K562 (cell line): ENCODE measurements around the gene CYTH1. TPM values are rescaled to one million over a fixed set of nuclear protein-coding genes. Genes with fewer than 3 reads are reported as not detected.

Experiments
- ATAC-seq: fragments of 200-7000 bp; cut with Tn5 transposase; 3 replicates; pipeline ENCODE4 v1.9.1; 2020; ENCODE audit warnings: moderate library complexity
- BruUV-seq: library from RNA; stranded (reverse); fragments of 400-500 nt; replicated peaks from 2 replicates; lab custom pipeline; 2021; lab: Mats Ljungman, UMichigan
- CTCF ChIA-PET: fragments of 300-600 bp; formaldehyde crosslinking; extraction: SDS; loops from one replicate; lab custom pipeline; 2021; ENCODE audit warnings: low intra/inter-chr PET ratio; lab: Yijun Ruan, JAX
- POLR2A ChIA-PET: fragments of 300-600, 350-650 bp; sonication (Branson Sonifier 250); formaldehyde crosslinking; extraction: SDS; loops from one replicate; lab custom pipeline; 2021; ENCODE audit warnings: antibody characterized with exemption, inconsistent platforms; lab: Yijun Ruan, JAX
- DNase-seq, 4 experiments: peaks; one replicate each; pipeline versions ENCODE4 v3.0.0 to v3.0.0-alpha.2; 2011 to 2018; ENCODE audit warnings: low spot score in 3 of 4, mixed read lengths in 3 of 4; ENCODE audit errors: extremely low read depth in 1 of 4
- FAIRE-seq: peaks from 2 replicates; lab custom pipeline; 2011; peaks lifted over from hg19 to GRCh38; lab: Jason Lieb, UNC
- H2AFZ ChIP-seq: 2 replicates; pipeline ENCODE4 v1.6.0; 2011; ENCODE audit warnings: low read depth, low read length, control low read depth, inconsistent platforms
- H3K27ac ChIP-seq: fragments of 200-600 bp; 3 replicates; pipeline ENCODE4 v1.8.0; 2011; ENCODE audit warnings: low read depth, mild to moderate bottlenecking, control low read depth, inconsistent platforms, low read length, moderate library complexity, mixed read lengths; ENCODE audit errors: extremely low read depth
- H3K27me3 ChIP-seq, 2 experiments: fragments of 300-600 bp in 1 of 2; 2 replicates in 1 of 2; 3 replicates in 1 of 2; pipeline versions ENCODE4 v1.6.0 to v1.8.0; 2011; ENCODE audit warnings: inconsistent platforms in 2 of 2, low read length in 2 of 2, mild to moderate bottlenecking in 1 of 2, mixed read lengths in 1 of 2, moderate library complexity in 1 of 2; ENCODE audit not compliant: control insufficient read depth in 2 of 2, insufficient read depth in 2 of 2
- H3K36me3 ChIP-seq: fragments of 300-600 bp; 3 replicates; pipeline ENCODE4 v1.8.0; 2011; ENCODE audit warnings: mild to moderate bottlenecking, low read length, inconsistent platforms; ENCODE audit not compliant: control insufficient read depth, insufficient read depth
- H3K4me1 ChIP-seq, 2 experiments: fragments of 200-600 bp in 1 of 2; replicated peaks in 1 of 2; 2 replicates in 1 of 2; 3 replicates in 1 of 2; pipeline versions ENCODE4 v1.5.1 to v1.8.0; 2011; ENCODE audit warnings: inconsistent platforms in 2 of 2, low read length in 2 of 2, mild to moderate bottlenecking in 1 of 2, mixed read lengths in 1 of 2, moderate library complexity in 1 of 2; ENCODE audit not compliant: control insufficient read depth in 2 of 2, insufficient read depth in 2 of 2
- H3K4me2 ChIP-seq: 2 replicates; pipeline ENCODE4 v1.6.1; 2011; ENCODE audit warnings: low read length, control low read depth, inconsistent platforms, mixed read lengths; ENCODE audit not compliant: insufficient read depth
- H3K4me3 ChIP-seq: fragments of 200-600 bp; sonication (generic), shearing (Covaris generic); 2 replicates; pipeline ENCODE4 v1.5.1; 2016; ENCODE audit warnings: control low read depth, inconsistent platforms
- H3K79me2 ChIP-seq: fragments of 200-600 bp; 3 replicates; pipeline ENCODE4 v1.8.0; 2011; ENCODE audit warnings: low read length, inconsistent platforms; ENCODE audit not compliant: control insufficient read depth, insufficient read depth
- H3K9ac ChIP-seq, 2 experiments: 2 replicates each; pipeline versions ENCODE4 v1.6.0 to v1.6.1; 2011; ENCODE audit warnings: low read depth in 2 of 2, low read length in 2 of 2, control low read depth in 1 of 2, inconsistent platforms in 1 of 2, mild to moderate bottlenecking in 1 of 2, mixed read lengths in 1 of 2; ENCODE audit not compliant: insufficient read depth in 1 of 2
- H3K9me1 ChIP-seq: one replicate; pipeline ENCODE4 v1.6.0; 2011; ENCODE audit warnings: inconsistent platforms, mild to moderate bottlenecking, low read length, moderate library complexity; ENCODE audit not compliant: control insufficient read depth, insufficient read depth
- H3K9me3 ChIP-seq: replicated peaks from 2 replicates; pipeline ENCODE4 v1.5.1; 2011; ENCODE audit warnings: low read depth, low read length, inconsistent platforms; ENCODE audit not compliant: control insufficient read depth, insufficient read depth
- H4K20me1 ChIP-seq: replicated peaks from 2 replicates; pipeline ENCODE4 v1.6.1; 2011; ENCODE audit warnings: low read length, inconsistent platforms, mixed read lengths; ENCODE audit not compliant: control insufficient read depth, insufficient read depth
- JUNB ChIP-seq: fragments of 450-650 bp; formaldehyde crosslinking; conservative IDR thresholded peaks from 2 replicates; pipeline ENCODE4 v1.4.0; 2020; ENCODE audit warnings: mild to moderate bottlenecking
- ZBTB33 ChIP-seq: sonication (generic); formaldehyde crosslinking; IDR thresholded peaks from 2 replicates; pipeline ENCODE4 v1.8.1; 2023; ENCODE audit warnings: mild to moderate bottlenecking, missing genetic modification reagents
- WGBS: fragments of 100-300 bp; shearing (Covaris generic); methylation state at CpG from one replicate; pipeline ENCODE4 v1.1.6; 2016; ENCODE audit warnings: low coverage, mixed read lengths; ENCODE audit not compliant: insufficient coverage; ENCODE audit errors: missing lambda C conversion rate; 5-methylcytosine and 5-hydroxymethylcytosine counted together
- in situ Hi-C: fragments of 300-500 bp; cut with MboI; formaldehyde crosslinking; loops from 4 replicates; pipeline ENCODE4 v1.15.0; 2018; ENCODE audit warnings: inconsistent platforms, mixed read lengths
- intact Hi-C: fragments of 100-400 bp; cut with micrococcal nuclease; formaldehyde crosslinking; loops from 2 replicates; pipeline ENCODE4 v1.14.2; 2022
- polyA plus RNA-seq, 8 experiments: library from polyadenylated mRNA; depleted of rRNA in 4 of 8; stranded (reverse) in 5 of 8; unstranded in 3 of 8; fragments of >200 nt; fragmentation: Nextera tagmentation in 2 of 8; fragmentation: Illumina TruSeq in 1 of 8; extraction: Ambion mirVana in 2 of 8; extraction: Trizol in 1 of 8; gene quantifications; 2 replicates each; pipeline versions ENCODE4 v1.2.1 to v1.2.3, GENCODE V29; 2011 to 2014; ENCODE audit warnings: inconsistent platforms in 1 of 8, missing spikeins in 1 of 8
- total RNA-seq, 7 experiments: library from RNA; depleted of rRNA in 6 of 7; stranded (reverse); fragments of >200 nt in 6 of 7; fragmentation: Illumina TruSeq in 2 of 7; extraction: Trizol in 2 of 7; gene quantifications; 2 replicates each; pipeline versions ENCODE4 v1.2.1 to v1.2.3, GENCODE V29; 2011 to 2021; ENCODE audit warnings: low replicate concordance in 1 of 7

CYTH1 gene
- total and polyA plus RNA-seq, 9 of the 15 experiments (the other 6 are each of a cell fraction or from before 2014, with no cell fraction given): 0.52 to 27.7 (median 16.8) TPM

- Histone ChIP-seq H3K4me2 (no peak overlapping the region), H3K27ac (no peak overlapping the region), H3K27me3 (no peaks in the 10 kb centered on the region), H2AFZ (no peak overlapping the region), H3K36me3 (peaks cover 47% of the 10 kb centered on the region; the same call in 2 of the 3 replicates)
- intact Hi-C loops: no loop called here
- TF ChIP-seq ZBTB33: 0 out of 2 replicates have a peak, but pooled peaks have one; percentile 28
- TF ChIP-seq JUNB (CRISPR knock-in tag): no peak
- TF ChIP-seq, all 486 proteins: peak for 1
- CTCF ChIA-PET: interaction anchor here (0.7 kb wide), 1 partner anchor 62 kb away, joined by 3 read pairs; no protein-coding TSS in a partner anchor
- POLR2A ChIA-PET: interaction anchor here (0.6 kb wide), 1 partner anchor 139 kb away, joined by 3 read pairs; no protein-coding TSS in a partner anchor
- Histone ChIP-seq H3K9me3 (no peaks in the 10 kb centered on the region), H3K9me1 (no peaks in the 10 kb centered on the region), H3K4me3 (no peak overlapping the region), H4K20me1 (no peaks in the 10 kb centered on the region), H3K9ac (no peak overlapping the region), H3K4me1 (no peaks in the 10 kb centered on the region; a peak in 1 of 5 replicates), H3K79me2 (no peaks in the 10 kb centered on the region)
- no peak for DNase-seq
- no TSS peak for BruUV-seq
- in situ Hi-C loops: no loop called here
- ATAC-seq: no peak
- WGBS: 90% methylated on average over 20 of the region's 25 CpGs
- FAIRE-seq: no peak
Observed at GRCh38 chr17:78697554-78698343, 84.3 kb downstream of the CYTH1 start.
